Stimulated activated effector memory CD8-positive, alpha-beta T cell treated with anti-CD3 and anti-CD28 coated beads, Interleukin-12 subunit alpha, Interleukin-12 subunit beta, amount 100 ng/mL, for 72 hours (primary cell): ENCODE results near the gene INSYN2B.

Source experiments
- ATAC-seq: fragments of 150-1000 bp; cut with Tn5 transposase; 2 replicates; pipeline ENCODE4 v1.10.0; 2021
- DNase-seq, 2 donors: peaks; one replicate each; pipeline ENCODE4 v3.0.0; 2021 to 2022; ENCODE audit warnings: low spot score in 2 of 2
- H3K27ac Mint-ChIP-seq: one replicate; pipeline ENCODE4 v1.8.0; 2022; ENCODE audit warnings: mild to moderate bottlenecking, mixed read lengths
- H3K36me3 Mint-ChIP-seq: one replicate; pipeline ENCODE4 v1.8.0; 2022; ENCODE audit warnings: mild to moderate bottlenecking, mixed read lengths
- H3K4me1 Mint-ChIP-seq: one replicate; pipeline ENCODE4 v1.8.0; 2022; ENCODE audit warnings: mixed read lengths
- H3K4me3 Mint-ChIP-seq: one replicate; pipeline ENCODE4 v1.8.0; 2022; ENCODE audit warnings: mild to moderate bottlenecking, mixed read lengths
- H3K9me3 Mint-ChIP-seq: one replicate; pipeline ENCODE4 v1.8.0; 2022; ENCODE audit warnings: mixed read lengths

INSYN2B gene

GRCh38 chr5:169989365-169989764 lies 9.1 kb upstream of the INSYN2B start:
- no peak overlapping the region for H3K4me3 Mint-ChIP-seq
- ATAC-seq, result no peak
- H3K9me3 Mint-ChIP-seq, result no peaks in the 10 kb centered on the region
- no peak for DNase-seq
- no peak overlapping the region for H3K27ac Mint-ChIP-seq
- peaks cover 7% of the 10 kb centered on the region for H3K4me1 Mint-ChIP-seq
- H3K36me3 Mint-ChIP-seq, result peaks cover 89% of the 10 kb centered on the region

- H3K4me3 Mint-ChIP-seq, result no peak overlapping the region
- peaks cover 2% of the 10 kb centered on the region for H3K4me1 Mint-ChIP-seq
- no peak for ATAC-seq
- H3K9me3 Mint-ChIP-seq, result no peaks in the 10 kb centered on the region
- DNase-seq, result no peak
- peaks cover 89% of the 10 kb centered on the region for H3K36me3 Mint-ChIP-seq
- no peak overlapping the region for H3K27ac Mint-ChIP-seq
These were observed 8.7 kb upstream of the INSYN2B start for GRCh38 chr5:169988947-169989346.

- H3K9me3 Mint-ChIP-seq, result no peaks in the 10 kb centered on the region
- DNase-seq, result no peak
- peaks cover 89% of the 10 kb centered on the region for H3K36me3 Mint-ChIP-seq
- no peak overlapping the region for H3K4me3 Mint-ChIP-seq
- H3K27ac Mint-ChIP-seq, result no peak overlapping the region
- no peaks in the 10 kb centered on the region for H3K4me1 Mint-ChIP-seq
- ATAC-seq, result no peak
These were observed 7.9 kb upstream of the INSYN2B start for GRCh38 chr5:169988206-169988605.

- Mint-ChIP-seq H3K9me3 (no peaks in the 10 kb centered on the region), H3K36me3 (peaks cover 28% of the 10 kb centered on the region), H3K4me3 (no peak overlapping the region), H3K27ac (peak overlapping the region; percentile 32), H3K4me1 (no peaks in the 10 kb centered on the region)
- DNase-seq (no peak), ATAC-seq (no peak)
These were observed 424 bp downstream of the INSYN2B start for GRCh38 chr5:169979871-169980270.

- Mint-ChIP-seq H3K9me3 (no peaks in the 10 kb centered on the region), H3K4me3 (no peak overlapping the region), H3K4me1 (no peaks in the 10 kb centered on the region), H3K27ac (peak overlapping the region; percentile 45), H3K36me3 (peaks cover 16% of the 10 kb centered on the region)
- no peak for DNase-seq
- ATAC-seq, result no peak
These were observed 1.6 kb downstream of the INSYN2B start for GRCh38 chr5:169978714-169979113.

- Mint-ChIP-seq H3K9me3 (no peaks in the 10 kb centered on the region), H3K27ac (peak overlapping the region; percentile 1), H3K4me3 (no peak overlapping the region), H3K36me3 (peaks cover 12% of the 10 kb centered on the region), H3K4me1 (peaks cover 11% of the 10 kb centered on the region)
- no peak for ATAC-seq
- no peak for DNase-seq
These were observed 6.0 kb downstream of the INSYN2B start for GRCh38 chr5:169974121-169974770.

GRCh38 chr5:169973056-169973455 lies 7.2 kb downstream of the INSYN2B start:
- DNase-seq, result no peak
- Mint-ChIP-seq H3K27ac (peak overlapping the region; percentile 1), H3K4me1 (peaks cover 11% of the 10 kb centered on the region), H3K36me3 (peaks cover 14% of the 10 kb centered on the region), H3K9me3 (no peaks in the 10 kb centered on the region), H3K4me3 (no peak overlapping the region)
- ATAC-seq, result no peak

- peaks cover 21% of the 10 kb centered on the region for H3K4me1 Mint-ChIP-seq
- ATAC-seq (no peak), DNase-seq (no peak)
- H3K27ac Mint-ChIP-seq, result peak overlapping the region; percentile 64
- no peaks in the 10 kb centered on the region for H3K9me3 Mint-ChIP-seq
- no peak overlapping the region for H3K4me3 Mint-ChIP-seq
- H3K36me3 Mint-ChIP-seq, result peaks cover 14% of the 10 kb centered on the region
These were observed 8.5 kb downstream of the INSYN2B start for GRCh38 chr5:169971780-169972179.

GRCh38 chr5:169970911-169971765 lies 9.2 kb downstream of the INSYN2B start:
- Mint-ChIP-seq H3K9me3 (no peaks in the 10 kb centered on the region), H3K36me3 (peaks cover 14% of the 10 kb centered on the region), H3K4me3 (no peak overlapping the region), H3K27ac (peak overlapping the region; percentile 64), H3K4me1 (peaks cover 21% of the 10 kb centered on the region)
- no peak for DNase-seq
- no peak for ATAC-seq

- Mint-ChIP-seq H3K36me3 (peaks cover 14% of the 10 kb centered on the region), H3K4me1 (peaks cover 21% of the 10 kb centered on the region), H3K4me3 (no peak overlapping the region), H3K9me3 (no peaks in the 10 kb centered on the region), H3K27ac (peak overlapping the region; percentile 20)
- ATAC-seq, result peak; percentile 57
- no peak for DNase-seq
These were observed 10.0 kb downstream of the INSYN2B start for GRCh38 chr5:169970339-169970738.

- Mint-ChIP-seq H3K36me3 (peaks cover 4% of the 10 kb centered on the region), H3K9me3 (no peaks in the 10 kb centered on the region), H3K4me1 (peaks cover 25% of the 10 kb centered on the region), H3K27ac (no peak overlapping the region), H3K4me3 (no peak overlapping the region)
- no peak for ATAC-seq
- no peak for DNase-seq
These were observed 16.0 kb downstream of the INSYN2B start for GRCh38 chr5:169964246-169964645.

- Mint-ChIP-seq H3K9me3 (no peaks in the 10 kb centered on the region), H3K27ac (no peak overlapping the region), H3K4me1 (peaks cover 15% of the 10 kb centered on the region), H3K4me3 (no peak overlapping the region), H3K36me3 (peaks cover 10% of the 10 kb centered on the region)
- ATAC-seq, result no peak
- no peak for DNase-seq
These were observed 19.6 kb downstream of the INSYN2B start for GRCh38 chr5:169960659-169961058.

- Mint-ChIP-seq H3K4me3 (no peak overlapping the region), H3K9me3 (no peaks in the 10 kb centered on the region)
These were observed 22.0 kb downstream of the INSYN2B start for GRCh38 chr5:169958278-169958677.

GRCh38 chr5:169956756-169957155 lies 23.5 kb downstream of the INSYN2B start:
- H3K4me1 Mint-ChIP-seq, result peaks cover 8% of the 10 kb centered on the region
- no peaks in the 10 kb centered on the region for H3K9me3 Mint-ChIP-seq
- DNase-seq (no peak), ATAC-seq (no peak)
- H3K36me3 Mint-ChIP-seq, result peaks cover 18% of the 10 kb centered on the region
- H3K4me3 Mint-ChIP-seq, result no peak overlapping the region
- peak overlapping the region; percentile 6 for H3K27ac Mint-ChIP-seq

More at GRCh38 chr5:169958278-169958677, 22.0 kb downstream of the INSYN2B start:
- Mint-ChIP-seq H3K36me3 (peaks cover 18% of the 10 kb centered on the region), H3K27ac (no peak overlapping the region), H3K4me1 (peaks cover 17% of the 10 kb centered on the region)
- DNase-seq, result no peak
- ATAC-seq, result no peak

GRCh38 chr5:169956126-169956525 lies 24.2 kb downstream of the INSYN2B start:
- H3K9me3 Mint-ChIP-seq, result no peaks in the 10 kb centered on the region
- H3K36me3 Mint-ChIP-seq, result peaks cover 18% of the 10 kb centered on the region
- no peak overlapping the region for H3K4me3 Mint-ChIP-seq
- peaks cover 8% of the 10 kb centered on the region for H3K4me1 Mint-ChIP-seq
- DNase-seq (no peak), ATAC-seq (no peak)
- H3K27ac Mint-ChIP-seq, result peak overlapping the region; percentile 6

GRCh38 chr5:169954786-169955185 lies 25.5 kb downstream of the INSYN2B start:
- DNase-seq (no peak), ATAC-seq (no peak)
- peaks cover 8% of the 10 kb centered on the region for H3K4me1 Mint-ChIP-seq
- no peak overlapping the region for H3K4me3 Mint-ChIP-seq
- H3K27ac Mint-ChIP-seq, result peak overlapping the region; percentile 40
- H3K9me3 Mint-ChIP-seq, result no peaks in the 10 kb centered on the region
- H3K36me3 Mint-ChIP-seq, result peaks cover 22% of the 10 kb centered on the region
